SU-DHL-6 (cell line): Measurements from ENCODE around the gene THAP12.

Source experiments
- H2AFZ ChIP-seq: fragments of 200-600 bp; sonication (generic); 2 replicates; pipeline ENCODE4 v1.6.1; 2014; ENCODE audit warnings: low read depth, mild to moderate bottlenecking, moderate library complexity, mixed read lengths, antibody characterized with exemption, low read length; ENCODE audit not compliant: severe bottlenecking
- H3F3A ChIP-seq: fragments of 200-600 bp; shearing (Covaris generic); 2 replicates; pipeline ENCODE4 v1.6.0; 2016; ENCODE audit warnings: antibody characterized with exemption, mild to moderate bottlenecking; ENCODE audit not compliant: insufficient read depth
- H3K27ac ChIP-seq: fragments of 200-600 bp; sonication (generic); 2 replicates; pipeline ENCODE4 v1.5.1; 2016; ENCODE audit warnings: low read depth, mild to moderate bottlenecking, low read length, moderate library complexity, mixed read lengths
- H3K27me3 ChIP-seq: fragments of 200-600 bp; sonication (generic), shearing (Covaris generic); 2 replicates; pipeline ENCODE4 v1.6.0; 2014; ENCODE audit warnings: mild to moderate bottlenecking, low read length
- H3K36me3 ChIP-seq: fragments of 200-600 bp; sonication (generic); 2 replicates; pipeline ENCODE4 v1.6.1; 2014; ENCODE audit warnings: mild to moderate bottlenecking, low read length, mixed read lengths
- H3K4me2 ChIP-seq: fragments of 300-600, 200-600 bp; shearing (Covaris generic), sonication (generic); 2 replicates; pipeline ENCODE4 v1.6.0; 2014; ENCODE audit warnings: low read length, low read depth, mild to moderate bottlenecking; ENCODE audit not compliant: poor library complexity, severe bottlenecking
- H3K4me3 ChIP-seq: fragments of 200-600 bp; sonication (generic); 2 replicates; pipeline ENCODE4 v1.5.1; 2014; ENCODE audit warnings: antibody characterized with exemption, low read length, mild to moderate bottlenecking, mixed read lengths; ENCODE audit not compliant: insufficient read depth, poor library complexity, severe bottlenecking
- H3K79me2 ChIP-seq: fragments of 200-600 bp; sonication (generic); 2 replicates; pipeline ENCODE4 v1.6.1; 2014; ENCODE audit warnings: mild to moderate bottlenecking, low read length, moderate library complexity; ENCODE audit not compliant: insufficient read depth
- H3K9ac ChIP-seq: fragments of 200-600 bp; sonication (generic); 2 replicates; pipeline ENCODE4 v1.7.0; 2014; ENCODE audit warnings: mild to moderate bottlenecking, low read length
- H3K9me2 ChIP-seq: fragments of 200-600 bp; sonication (generic); replicated peaks from 2 replicates; pipeline ENCODE4 v1.6.1; 2014; ENCODE audit warnings: low read length; ENCODE audit not compliant: insufficient read depth
- H3K9me3 ChIP-seq: fragments of 200-600 bp; sonication (generic); 2 replicates; pipeline ENCODE4 v1.6.1; 2014; ENCODE audit warnings: low read length, mixed read lengths; ENCODE audit not compliant: insufficient read depth
- H4K20me1 ChIP-seq: fragments of 200-600 bp; sonication (generic); 2 replicates; pipeline ENCODE4 v1.6.1; 2014; ENCODE audit warnings: low read depth, mild to moderate bottlenecking, antibody characterized with exemption, low read length, moderate library complexity, mixed read lengths
- EZH2phosphoT487 ChIP-seq: fragments of 200-600 bp; sonication (generic), shearing (Covaris generic); conservative IDR thresholded peaks from 2 replicates; pipeline ENCODE4 v1.6.1; 2018; ENCODE audit warnings: mild to moderate bottlenecking, antibody characterized with exemption, low read length, moderate library complexity, mixed read lengths
- TF ChIP-seq, protein P1 (sequence below): fragments of 200-600 bp; sonication (generic); IDR thresholded peaks from one replicate; pipeline ENCODE4 v1.5.1; 2017; ENCODE audit warnings: antibody characterized with exemption, mild to moderate bottlenecking, low read length, moderate library complexity; ENCODE audit not compliant: insufficient read depth, poor library complexity, severe bottlenecking

Gene THAP12

DNA sequence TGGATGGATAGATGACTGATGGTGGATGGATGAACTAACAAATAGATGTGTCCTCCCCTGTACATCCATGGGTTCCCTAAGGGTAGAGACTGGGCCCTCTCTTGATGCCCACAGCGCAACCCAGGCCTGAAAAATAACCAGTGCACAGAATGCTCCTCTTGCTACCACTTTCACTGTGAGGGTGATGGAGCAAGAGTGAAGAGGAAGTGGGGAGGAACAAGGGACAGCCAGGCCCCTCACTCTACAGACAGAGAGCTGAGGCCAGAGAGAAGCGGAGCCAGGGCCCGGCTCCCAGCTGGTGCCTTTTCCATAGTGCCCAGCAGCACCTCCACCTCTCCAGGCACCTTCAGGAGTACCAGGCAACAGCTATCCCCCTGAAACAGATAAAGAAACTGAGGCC, 67.7 kb downstream of the THAP12 start:
- Histone ChIP-seq H4K20me1 (no peaks in the 10 kb centered on the region), H3K27me3 (no peaks in the 10 kb centered on the region), H3K27ac (no peak overlapping the region), H3K79me2 (no peaks in the 10 kb centered on the region), H3K9ac (no peak overlapping the region), H3K9me2 (no peaks in the 10 kb centered on the region), H3K36me3 (no peaks in the 10 kb centered on the region), H3K9me3 (no peaks in the 10 kb centered on the region), H3F3A (no peaks in the 10 kb centered on the region), H3K4me3 (no peak overlapping the region), H2AFZ (no peak overlapping the region), H3K4me2 (no peak overlapping the region)
- no peak for TF ChIP-seq EZH2phosphoT487
- TF ChIP-seq, protein P1, sequence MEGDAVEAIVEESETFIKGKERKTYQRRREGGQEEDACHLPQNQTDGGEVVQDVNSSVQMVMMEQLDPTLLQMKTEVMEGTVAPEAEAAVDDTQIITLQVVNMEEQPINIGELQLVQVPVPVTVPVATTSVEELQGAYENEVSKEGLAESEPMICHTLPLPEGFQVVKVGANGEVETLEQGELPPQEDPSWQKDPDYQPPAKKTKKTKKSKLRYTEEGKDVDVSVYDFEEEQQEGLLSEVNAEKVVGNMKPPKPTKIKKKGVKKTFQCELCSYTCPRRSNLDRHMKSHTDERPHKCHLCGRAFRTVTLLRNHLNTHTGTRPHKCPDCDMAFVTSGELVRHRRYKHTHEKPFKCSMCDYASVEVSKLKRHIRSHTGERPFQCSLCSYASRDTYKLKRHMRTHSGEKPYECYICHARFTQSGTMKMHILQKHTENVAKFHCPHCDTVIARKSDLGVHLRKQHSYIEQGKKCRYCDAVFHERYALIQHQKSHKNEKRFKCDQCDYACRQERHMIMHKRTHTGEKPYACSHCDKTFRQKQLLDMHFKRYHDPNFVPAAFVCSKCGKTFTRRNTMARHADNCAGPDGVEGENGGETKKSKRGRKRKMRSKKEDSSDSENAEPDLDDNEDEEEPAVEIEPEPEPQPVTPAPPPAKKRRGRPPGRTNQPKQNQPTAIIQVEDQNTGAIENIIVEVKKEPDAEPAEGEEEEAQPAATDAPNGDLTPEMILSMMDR = no peak

GRCh38 chr11:76310832-76311595, 69.9 kb downstream of the THAP12 start:
- Histone ChIP-seq H4K20me1 (no peaks in the 10 kb centered on the region), H2AFZ (no peak overlapping the region), H3K9me3 (no peaks in the 10 kb centered on the region), H3K9me2 (no peaks in the 10 kb centered on the region), H3F3A (no peaks in the 10 kb centered on the region), H3K27me3 (no peaks in the 10 kb centered on the region), H3K4me2 (no peak overlapping the region), H3K36me3 (no peaks in the 10 kb centered on the region), H3K79me2 (no peaks in the 10 kb centered on the region), H3K9ac (no peak overlapping the region), H3K4me3 (no peak overlapping the region), H3K27ac (no peak overlapping the region)
- TF ChIP-seq, protein P1 = no peak
- TF ChIP-seq EZH2phosphoT487 = no peak

DNA sequence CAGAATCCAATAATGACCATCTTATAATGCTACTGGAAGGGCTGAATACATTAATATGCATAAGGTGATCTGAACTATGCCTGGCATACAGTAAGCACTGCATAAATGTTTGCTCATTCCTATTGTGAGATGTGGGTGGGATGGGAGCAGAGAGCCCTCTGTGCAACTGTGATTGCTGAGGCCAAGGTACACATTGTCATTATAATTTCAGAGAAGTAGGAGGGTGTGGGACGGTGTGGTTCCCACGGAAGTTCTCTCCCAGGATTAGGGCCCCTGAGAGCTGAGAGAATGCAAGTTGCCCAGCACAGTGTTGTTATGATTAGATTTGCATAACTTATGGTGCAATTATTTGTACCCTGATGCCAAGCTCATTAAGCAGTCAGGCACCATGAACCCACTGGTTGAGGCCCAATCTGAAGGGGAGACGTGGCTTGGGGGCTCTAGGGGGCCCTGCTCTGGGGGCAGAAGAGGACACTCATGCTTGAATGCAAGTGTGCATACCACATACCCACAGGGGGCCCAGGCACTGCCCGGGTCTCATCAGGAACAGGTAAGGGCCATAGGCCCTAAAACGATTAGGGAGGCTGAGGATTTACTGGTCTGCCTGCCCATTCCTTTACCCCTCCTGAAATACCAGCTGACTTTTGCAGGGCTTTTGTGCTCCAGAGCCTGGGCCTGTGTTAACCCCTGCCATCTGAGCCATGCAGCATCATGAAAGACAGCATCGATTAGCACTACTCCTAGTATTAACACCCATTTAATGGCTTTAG, 72.8 kb downstream of the THAP12 start:
- Histone ChIP-seq H3K27ac (no peak overlapping the region), H3K79me2 (no peaks in the 10 kb centered on the region), H2AFZ (no peak overlapping the region), H3K4me2 (no peak overlapping the region), H3K36me3 (no peaks in the 10 kb centered on the region), H3K9me2 (no peaks in the 10 kb centered on the region), H3K27me3 (no peaks in the 10 kb centered on the region), H3F3A (no peaks in the 10 kb centered on the region), H3K9me3 (no peaks in the 10 kb centered on the region), H3K4me3 (no peak overlapping the region), H4K20me1 (no peaks in the 10 kb centered on the region), H3K9ac (no peak overlapping the region)
- TF ChIP-seq, protein P1 = no peak
- TF ChIP-seq EZH2phosphoT487 = no peak
